ENCODE results near the gene GBP6.

DNA sequence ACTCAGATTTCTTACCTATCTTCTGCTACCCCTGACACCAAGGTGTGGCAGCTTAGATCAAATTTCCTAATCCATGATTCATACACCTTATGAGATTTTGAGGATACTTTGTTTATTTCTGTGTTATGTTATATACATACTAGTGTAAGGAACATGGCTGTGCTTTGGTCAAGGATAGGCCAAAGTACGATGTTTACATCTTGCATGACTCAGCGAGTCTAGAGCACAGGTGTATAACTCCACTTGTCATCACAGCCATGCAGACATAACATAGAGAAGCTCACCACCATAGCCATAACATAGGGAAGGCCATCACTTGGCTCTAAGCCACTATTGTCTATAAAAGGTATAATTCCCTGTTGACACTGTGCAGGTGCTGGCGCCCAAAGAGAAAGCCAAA, 61.2 kb downstream of the GBP6 start:
- no peak for TF ChIP-seq POLR2A (IDR thresholded peaks at IDR 0.05; ENCODE audit: low read length)
- TF ChIP-seq GATA1 (IDR thresholded peaks at IDR 0.05; ENCODE audit: low read depth, low read length) = no peak

Data from erythroblast (primary cell).